Fibroblast of gingiva (primary cell): Measurements from ENCODE around the gene MGAT4C.

Experiments used
- DNase-seq: peaks from one replicate; pipeline ENCODE4 v3.0.0-alpha.2; 2011; ENCODE audit warnings: low read depth

The MGAT4C gene

DNA sequence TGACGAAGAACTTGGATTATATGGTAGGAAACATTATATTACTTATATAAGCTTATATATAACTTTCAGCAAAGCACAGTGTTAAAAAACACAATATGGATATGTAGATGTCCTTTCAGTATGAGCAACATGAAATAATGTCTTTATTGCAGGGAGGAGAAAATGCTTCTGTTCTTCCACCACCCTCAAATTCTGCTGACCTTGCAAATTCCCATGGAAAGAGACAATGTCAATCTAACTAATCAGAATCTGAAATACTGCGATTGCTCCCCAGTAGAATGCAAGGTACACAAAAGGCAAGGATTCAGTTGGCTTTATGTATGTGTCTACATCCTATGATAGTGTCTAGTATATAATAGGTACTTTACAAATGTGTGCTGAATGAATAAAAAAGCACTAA lies 26.4 kb downstream of the MGAT4C start:
- no peak for DNase-seq

DNA sequence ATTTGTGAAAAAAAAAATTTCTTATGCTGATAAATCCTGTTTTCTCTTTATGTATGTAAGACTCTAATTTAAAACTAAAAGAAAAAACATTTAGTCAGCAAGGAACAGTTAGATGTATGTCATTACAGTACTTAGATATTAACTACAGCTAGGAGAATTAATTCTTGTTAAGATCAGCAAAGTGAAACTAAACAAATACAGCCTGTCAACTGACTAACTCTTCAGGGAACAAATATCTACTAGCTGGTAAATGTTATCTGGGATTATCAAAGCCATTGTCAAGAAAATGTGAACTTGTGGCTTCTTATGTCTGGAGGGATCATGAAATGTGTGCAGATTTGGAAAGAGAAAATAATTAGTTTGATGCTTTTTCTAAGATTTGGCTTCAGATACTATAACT lies 27.5 kb downstream of the MGAT4C start:
- no peak for DNase-seq

DNA sequence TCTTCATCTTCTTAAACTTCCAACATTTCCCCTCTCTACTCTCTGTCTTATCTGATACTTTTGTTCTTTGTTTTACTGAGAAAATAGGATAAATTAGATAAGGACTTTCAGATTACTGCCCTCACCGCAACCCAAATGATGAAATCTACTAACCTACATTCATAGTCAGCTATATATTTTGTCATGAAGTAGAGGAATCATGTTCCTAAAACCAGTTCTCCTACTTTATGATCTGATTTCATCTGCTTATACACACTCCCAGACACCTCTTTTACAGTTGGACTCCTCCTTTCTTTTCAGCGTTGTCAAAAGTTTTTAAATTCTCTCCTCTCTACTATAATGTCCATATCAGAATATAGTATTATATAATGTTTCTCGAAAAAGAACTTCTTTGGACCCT lies 29.7 kb downstream of the MGAT4C start:
- no peak for DNase-seq

DNA sequence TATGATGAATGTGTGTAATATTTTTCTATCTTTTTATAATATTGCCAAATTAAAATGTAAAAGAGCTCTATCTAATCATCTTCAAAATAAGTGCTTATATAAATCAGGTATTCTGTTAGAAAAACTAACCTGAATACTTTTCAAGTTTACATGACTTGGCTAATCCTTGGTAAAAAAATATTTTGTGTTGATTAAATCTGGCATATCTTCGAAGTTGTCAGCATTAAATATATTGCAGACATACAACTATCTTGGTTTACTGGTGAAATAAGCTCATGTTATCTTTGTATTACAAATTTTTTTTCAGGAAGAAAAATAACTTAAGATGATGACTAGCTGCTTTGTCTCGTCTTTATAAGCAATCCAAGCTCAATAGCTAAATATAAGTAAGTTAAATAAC lies 39.6 kb downstream of the MGAT4C start:
- no peak for DNase-seq

DNA sequence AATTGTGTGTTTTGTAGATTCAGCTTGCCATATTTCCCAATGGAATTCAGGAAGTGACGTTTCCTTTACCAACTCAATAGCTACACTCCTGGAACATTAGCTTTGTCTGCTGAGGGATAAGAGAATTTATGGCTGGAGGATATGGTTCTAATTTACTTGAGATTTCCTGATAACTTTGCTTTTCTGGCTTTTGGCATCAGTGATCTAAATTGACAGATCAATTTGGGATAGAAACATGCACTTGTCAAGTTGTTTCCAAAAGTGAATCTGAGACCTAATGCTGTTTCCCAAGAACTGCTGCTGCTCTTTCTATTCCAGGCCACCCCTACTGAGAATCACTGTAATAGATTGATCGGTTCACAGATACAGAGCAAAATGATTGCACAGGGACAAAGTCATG lies 43.2 kb downstream of the MGAT4C start:
- DNase-seq = no peak

DNA sequence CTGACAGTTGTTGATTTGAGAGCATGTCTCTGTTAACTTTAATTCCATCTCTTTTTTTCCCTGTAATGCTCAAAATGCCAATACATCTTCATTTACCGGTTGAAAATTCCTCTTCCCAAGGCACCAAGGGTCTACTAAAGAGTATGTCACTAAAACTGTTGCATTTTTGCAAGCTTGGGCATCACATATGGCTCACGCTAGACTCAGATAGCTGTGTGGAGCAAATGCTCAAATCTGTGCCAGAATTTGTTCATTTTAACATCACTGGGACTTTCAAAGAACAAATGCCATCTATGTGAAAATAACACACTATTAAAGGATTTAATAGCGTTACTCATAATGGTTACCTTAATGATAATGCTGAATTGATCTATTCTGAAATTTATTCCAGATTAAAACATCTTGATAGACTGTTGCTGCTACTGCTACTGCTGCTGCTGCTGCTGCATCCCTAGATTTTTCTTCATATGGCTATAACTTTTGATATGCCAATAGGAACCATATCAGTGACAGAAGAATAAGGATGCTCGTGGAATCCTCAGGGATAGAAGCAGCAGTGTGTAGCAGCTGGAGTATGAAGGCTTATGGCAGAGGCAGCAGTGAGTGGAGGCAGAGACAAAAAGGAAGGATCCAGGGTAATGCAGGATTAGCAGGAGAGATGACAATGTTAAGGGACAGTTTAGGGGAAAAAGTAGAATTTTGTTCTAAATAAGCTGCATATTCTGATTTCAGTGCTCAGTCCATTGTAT lies 57.3 kb downstream of the MGAT4C start:
- no peak for DNase-seq

DNA sequence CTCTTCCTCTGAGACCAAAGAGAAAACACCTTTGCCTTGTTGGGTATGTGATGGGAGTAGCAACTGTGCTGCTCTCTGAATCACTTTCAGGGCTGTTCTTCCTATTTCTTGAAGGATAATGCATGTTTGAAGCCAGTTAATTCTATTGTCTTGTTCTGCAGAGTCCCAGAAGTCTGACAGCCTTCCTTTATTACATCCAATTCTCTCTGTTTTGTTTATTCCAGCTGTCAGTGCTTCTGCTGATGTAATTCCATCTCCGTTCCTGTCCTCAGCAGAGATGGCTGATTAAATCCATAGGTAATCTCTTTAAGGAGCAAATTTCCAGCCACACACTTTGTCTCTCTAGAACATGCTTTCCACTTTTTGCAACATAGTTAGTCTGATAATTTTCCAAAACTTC lies 59.7 kb downstream of the MGAT4C start:
- no peak for DNase-seq

DNA sequence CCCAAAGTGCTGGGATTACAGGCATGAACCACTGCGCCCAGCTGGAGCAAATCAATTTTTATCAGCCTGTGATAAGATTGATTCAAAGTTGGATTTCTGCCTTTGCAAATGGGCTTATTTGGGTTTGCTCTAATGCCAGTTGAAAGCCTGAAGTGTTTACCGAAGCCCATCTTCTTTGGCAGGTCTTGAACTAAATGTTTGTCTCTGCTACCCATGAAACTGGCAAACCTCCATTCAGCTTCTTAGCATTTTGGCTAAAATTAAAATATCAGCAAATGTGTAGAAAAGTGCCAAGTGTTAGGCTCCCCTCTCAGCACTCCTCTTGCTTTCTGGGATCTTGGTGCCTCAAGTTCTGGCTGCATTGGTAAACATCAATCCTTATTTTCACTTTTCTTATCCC lies 61.5 kb downstream of the MGAT4C start:
- DNase-seq = no peak

DNA sequence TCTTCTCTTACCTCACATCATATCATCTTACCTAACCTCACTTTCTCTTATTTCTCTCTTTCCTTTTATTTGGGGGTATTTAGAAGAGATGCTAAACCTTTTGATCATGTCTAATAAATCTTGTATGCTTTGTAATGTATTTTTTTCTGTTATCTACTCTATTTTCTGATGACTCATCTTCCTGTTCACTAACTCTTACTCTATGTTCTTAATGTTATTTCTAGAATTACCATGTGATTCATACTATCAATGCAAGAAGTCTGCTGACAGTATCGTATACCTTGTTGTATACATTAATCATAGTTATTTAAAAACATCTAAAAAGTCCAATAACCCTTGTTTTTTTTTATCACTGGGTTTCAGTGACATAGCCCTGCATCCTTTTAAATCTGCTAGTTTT lies 62.3 kb downstream of the MGAT4C start:
- no peak for DNase-seq

DNA sequence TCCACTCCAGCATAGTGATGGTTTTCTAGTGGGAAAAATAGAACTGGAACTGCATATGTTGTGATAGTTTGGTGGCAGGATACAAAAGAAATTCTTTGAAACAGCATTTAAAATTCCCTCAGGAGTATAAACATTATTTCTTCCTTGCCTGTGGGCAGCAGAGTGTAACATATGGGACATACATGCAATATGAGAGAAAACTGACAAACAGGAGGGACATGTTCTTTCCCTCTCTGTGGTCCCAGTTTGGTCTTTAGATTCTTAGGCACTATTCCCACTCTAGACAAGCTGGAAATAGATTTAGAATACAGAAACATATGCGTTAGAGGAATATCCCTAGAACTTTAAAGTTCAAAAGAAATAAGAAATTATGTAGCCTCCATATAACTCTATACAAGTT lies 68.0 kb downstream of the MGAT4C start:
- no peak for DNase-seq

DNA sequence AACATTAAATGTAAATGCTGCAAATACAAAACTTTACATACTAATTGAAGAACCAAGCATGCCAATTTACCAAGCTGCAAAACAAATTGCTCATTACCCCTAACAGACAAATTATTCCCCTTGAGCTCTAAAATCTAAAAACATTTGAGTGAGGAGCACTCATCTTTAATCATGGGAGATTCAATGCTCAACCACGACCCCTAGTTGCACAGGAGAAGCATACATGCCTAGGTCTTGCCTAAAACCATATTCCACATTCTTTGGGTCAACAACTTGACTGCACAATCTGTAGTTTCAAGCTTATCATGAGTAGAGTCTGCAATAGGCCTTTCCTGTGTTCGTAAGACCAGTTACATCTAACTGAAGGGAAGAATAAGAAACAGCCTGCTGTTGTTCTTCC lies 69.7 kb downstream of the MGAT4C start:
- no peak for DNase-seq

DNA sequence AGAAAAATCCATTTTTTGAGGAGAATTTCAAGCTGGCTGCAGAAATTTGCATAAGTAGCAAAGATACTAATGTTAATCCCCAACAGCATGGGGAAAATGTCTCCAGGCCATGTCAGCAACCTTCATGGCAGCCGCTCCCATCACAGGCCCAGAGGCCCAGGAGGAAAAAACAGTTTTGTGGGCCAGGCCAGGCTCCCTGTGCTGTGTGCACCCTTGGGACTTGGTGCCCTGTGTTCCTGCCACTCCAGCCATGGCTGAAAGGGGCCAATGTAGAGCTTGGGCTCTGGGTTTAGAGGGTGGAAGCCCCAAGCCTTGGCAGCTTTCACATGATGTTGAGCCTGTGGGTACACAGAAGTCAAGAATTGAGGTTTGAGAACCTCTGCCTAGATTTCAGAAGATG lies 76.3 kb downstream of the MGAT4C start:
- DNase-seq = no peak

DNA sequence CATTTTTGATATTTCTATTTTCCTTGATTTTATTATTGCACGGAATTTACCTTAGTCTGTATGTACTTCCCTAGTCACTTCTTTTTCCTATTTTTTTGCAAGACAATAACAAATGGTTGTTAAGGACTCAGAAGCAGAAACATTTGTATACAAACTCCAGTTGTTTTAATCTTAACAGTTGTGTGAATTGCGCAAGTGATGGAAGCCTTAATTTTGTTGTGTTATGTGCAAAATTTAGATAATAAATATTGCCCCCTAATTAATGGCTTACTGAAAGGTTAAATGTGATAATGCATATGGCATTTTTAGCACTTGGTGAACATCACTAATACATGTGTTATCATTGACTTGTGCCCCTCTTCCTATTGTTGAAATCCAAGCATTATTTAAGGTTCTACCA lies 82.0 kb downstream of the MGAT4C start:
- DNase-seq = no peak

DNA sequence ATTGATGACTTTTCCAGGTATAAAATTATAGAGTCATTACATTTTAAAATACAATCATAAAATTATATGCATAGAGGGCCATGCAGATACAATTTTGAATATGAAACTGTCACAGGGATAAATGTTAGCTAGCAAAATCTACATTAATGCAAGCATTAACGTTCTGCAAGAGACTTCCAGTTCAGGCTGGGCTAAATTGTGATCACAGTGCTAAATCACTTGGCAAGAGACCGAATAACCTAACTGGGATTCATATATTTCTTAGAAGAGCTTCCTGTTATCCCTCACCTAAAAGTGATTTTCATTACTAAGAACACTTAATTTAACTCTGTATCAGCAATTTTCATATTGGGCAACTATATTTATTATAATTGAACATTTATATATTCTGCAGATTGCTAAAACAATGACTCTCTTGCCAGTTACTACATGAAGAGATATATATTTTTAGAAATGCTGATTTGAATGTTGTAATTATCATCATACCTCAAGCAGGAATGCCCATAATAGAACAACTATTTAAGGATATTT lies 83.2 kb downstream of the MGAT4C start:
- DNase-seq = no peak

DNA sequence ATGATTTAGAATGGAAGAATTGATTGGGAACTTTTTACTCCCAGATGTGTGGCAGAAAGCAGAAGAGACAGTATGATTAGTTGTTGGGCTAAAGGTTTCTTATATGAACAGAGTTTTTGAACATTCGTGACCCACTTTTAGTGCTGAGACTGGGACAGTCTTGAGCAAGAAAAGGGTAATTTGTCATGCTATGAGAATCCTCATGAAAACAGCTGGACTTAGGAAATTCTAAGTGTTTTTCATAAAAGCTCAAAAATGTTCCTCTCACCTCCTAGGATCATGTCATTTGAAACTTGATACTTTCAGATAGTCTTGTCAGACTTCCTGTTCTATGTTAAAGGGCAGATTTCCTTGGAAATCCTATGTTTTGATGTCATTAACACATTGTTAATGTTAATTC lies 86.1 kb downstream of the MGAT4C start:
- DNase-seq = peak; percentile 2

DNA sequence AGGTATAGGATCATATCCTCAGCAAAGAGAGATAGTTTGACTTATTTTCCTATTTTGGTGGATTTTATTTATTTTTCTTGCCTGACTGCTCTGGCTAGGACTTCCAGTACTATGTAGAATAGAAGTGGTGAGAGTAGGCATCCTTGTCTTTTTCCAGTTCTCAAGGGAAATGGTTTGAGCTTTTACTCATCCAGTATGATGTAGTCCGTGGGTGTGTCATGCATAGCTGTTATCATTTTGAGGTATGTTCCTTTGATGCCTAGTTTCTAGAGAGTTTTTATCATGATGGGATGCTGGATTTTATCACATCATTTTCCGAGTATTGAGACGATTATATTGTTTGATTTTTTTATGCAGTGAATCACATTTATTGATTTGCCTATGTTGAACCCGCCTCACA lies 97.2 kb downstream of the MGAT4C start:
- no peak for DNase-seq

DNA sequence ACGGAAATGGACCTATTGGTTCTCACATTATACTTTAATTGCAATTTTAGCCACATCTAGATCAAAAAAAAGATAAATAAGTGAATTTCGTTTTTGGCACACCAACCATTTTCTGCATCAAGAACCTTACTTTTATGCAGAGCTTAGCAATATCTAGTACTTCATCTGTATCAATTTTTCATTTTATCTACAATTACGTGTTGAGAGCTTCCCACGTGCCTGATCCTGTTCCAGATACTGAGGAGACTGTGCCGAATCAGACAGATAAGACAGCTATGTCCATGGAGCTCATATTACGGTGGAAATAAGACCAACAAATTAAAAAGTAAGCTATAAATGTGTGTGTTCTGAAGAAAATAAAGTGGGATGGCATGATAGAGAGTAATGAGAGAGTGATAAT lies 101.6 kb downstream of the MGAT4C start:
- no peak for DNase-seq

DNA sequence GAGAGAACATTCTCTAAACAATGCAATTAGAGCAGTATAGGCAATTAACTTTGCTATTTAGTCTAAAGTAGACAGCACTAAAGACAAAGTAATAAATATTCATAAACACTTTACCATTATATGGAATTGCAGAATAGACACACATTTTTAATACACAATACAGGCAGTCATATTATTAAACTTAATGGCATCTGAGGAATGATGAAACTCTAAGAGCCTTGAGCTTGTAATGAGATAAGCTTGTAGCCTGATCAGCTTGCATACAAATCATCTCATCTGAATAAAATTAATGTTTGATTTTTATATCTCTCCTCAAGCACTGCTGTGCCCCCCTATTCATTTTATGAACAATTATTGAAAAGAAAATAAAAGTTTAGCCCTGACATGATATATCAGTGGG lies 107.6 kb downstream of the MGAT4C start:
- no peak for DNase-seq

DNA sequence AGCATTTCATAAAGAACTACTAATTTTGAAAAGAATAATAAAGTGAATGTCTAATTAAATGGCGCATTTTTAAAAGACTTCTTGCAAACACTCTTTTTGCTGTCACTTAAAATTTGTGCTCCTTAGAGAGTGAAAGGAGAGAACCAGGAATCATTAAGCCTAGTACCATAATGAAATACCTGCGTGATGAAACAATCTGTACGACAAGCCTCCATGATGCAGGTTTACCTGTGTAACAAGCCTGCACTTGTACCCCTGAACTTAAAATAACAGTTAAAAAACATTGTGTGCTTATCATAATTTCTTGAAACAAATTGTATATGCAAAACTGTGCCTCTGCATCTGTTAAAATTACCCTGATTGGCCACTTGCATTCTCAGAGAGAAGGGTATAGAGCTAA lies 108.1 kb downstream of the MGAT4C start:
- no peak for DNase-seq

DNA sequence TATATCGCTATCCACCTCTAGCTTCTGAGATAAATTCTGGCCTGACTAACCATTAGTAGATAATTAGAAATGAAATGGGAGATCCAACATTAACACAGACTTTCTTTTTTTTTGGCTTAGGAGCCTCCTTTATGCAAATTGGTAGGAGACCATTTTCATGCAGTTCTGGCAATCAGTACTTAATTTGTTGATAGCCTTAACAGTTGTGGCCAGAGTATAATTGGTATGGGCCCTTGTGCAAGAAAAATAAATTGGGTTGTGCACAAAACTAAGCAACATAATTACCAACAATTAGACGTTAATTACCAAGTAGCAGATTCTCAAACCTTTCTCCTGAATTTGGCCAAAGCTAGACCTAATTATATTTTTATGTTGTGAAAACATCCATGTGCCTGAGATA lies 111.0 kb downstream of the MGAT4C start:
- DNase-seq = no peak

DNA sequence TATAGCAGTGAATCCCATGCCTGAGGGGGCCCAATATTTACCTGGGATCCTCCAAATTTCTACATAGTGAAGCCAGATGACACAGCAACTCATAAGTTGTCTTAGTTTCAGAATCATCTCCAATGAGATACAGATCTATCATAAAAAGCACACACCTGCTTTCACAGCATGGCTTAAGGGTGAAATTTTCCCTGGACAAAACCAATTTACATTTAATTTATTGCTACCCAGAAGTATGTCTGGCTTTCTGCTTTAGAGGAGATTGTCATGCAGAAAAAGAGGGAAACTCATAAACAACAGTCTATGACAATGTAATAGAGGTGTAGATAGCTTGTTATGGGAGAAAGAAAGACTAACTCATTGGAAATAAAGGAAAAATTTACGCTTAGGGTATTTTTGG lies 113.0 kb downstream of the MGAT4C start:
- DNase-seq = no peak

DNA sequence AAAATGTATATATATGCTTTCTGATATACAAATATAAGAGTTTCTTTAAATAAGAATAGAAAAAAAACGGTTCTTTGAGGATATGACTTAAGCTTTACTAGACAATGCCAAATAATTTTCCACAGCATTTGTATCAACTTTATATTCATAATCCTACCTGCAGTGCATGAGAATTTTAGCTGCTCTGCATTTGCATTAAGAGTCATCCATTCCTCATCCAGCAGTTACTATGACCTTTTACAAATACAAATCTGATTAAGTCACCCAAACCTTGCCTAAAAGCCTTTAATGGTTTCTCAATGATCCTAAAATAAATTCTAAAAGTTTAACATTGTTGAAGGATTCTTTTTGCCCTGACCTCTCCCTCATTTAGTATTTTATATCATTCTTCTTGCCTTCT lies 116.5 kb downstream of the MGAT4C start:
- no peak for DNase-seq

DNA sequence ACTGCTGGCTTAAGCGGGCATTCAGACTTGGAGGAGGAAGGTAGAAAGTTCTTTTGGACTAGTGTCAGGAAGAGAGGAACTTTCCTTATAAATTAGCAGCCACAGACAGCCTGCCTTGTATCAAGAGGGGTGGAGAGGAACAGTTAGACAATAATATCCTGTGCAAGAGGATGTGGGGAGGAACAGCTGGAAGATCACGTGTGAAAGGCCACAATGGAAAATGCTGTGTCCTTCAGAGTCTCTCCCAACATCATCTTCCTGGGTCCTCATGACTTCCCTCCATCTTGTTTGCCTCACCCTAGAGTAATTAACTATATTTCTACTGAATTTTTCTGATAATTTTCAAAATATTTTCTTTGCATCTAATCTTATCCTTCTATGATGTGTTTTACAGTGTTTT lies 117.4 kb downstream of the MGAT4C start:
- DNase-seq = no peak

DNA sequence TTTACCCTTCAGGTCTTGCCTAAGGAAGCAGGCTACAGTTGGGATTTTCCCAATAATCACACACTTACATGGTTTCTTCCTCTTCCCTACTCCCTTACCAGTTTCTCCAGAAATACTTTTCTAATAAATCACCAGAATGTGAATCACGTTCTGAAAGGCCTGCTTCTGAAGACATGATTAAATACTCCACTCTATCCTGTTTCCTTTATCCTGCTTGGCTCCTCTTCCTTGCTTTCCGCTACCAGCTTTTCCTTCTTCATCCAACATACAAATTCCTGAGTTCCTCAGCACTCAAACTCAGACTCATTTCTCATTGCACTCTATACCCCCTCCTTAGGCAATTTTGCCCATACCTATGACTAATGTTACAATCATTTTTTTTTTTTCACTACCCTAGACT lies 118.3 kb downstream of the MGAT4C start:
- peak; percentile 4 for DNase-seq
